IMR-90 (cell line): ENCODE data around the gene TEDC1. TPM values are rescaled to one million over a fixed set of nuclear protein-coding genes. Genes with fewer than 3 reads are reported as not detected.

Source experiments
- MAFK ChIP-seq: IDR thresholded peaks from 2 replicates; pipeline ENCODE4 v1.6.1; 2012; ENCODE audit warnings: low read depth, low read length, improper control_type of control experiment
- MAZ ChIP-seq: IDR thresholded peaks from 2 replicates; pipeline ENCODE4 v1.6.1; 2012; ENCODE audit warnings: low read depth, mild to moderate bottlenecking, low read length, improper control_type of control experiment, moderate library complexity, borderline replicate concordance
- POLR2A ChIP-seq: IDR thresholded peaks from 2 replicates; pipeline ENCODE4 v1.6.1; 2012; ENCODE audit warnings: mild to moderate bottlenecking, low read depth, low read length
- RFX5 ChIP-seq: IDR thresholded peaks from 2 replicates; pipeline ENCODE4 v1.8.0; 2012; ENCODE audit warnings: low read depth, mild to moderate bottlenecking, low read length, moderate library complexity
- SMC3 ChIP-seq: fragments of 150-350 bp; IDR thresholded peaks from 2 replicates; pipeline ENCODE4 v1.6.1; 2016; ENCODE audit warnings: low read depth, mild to moderate bottlenecking, antibody characterized with exemption, low read length, moderate library complexity
- polyA plus RNA-seq, 3 experiments: library from polyadenylated mRNA; depleted of rRNA; stranded (reverse); fragments of >200 nt; gene quantifications; 2 replicates each; pipeline ENCODE4 v1.2.3, GENCODE V29; 2012; ENCODE audit warnings: low replicate concordance in 1 of 3
- total RNA-seq: library from RNA; depleted of rRNA; stranded (reverse); fragments of >200 nt; gene quantifications from 2 replicates; pipeline ENCODE4 v1.2.3, GENCODE V29; 2012
- TF ChIP-seq, protein P1 (sequence below): fragments of 150-350 bp; IDR thresholded peaks from 2 replicates; pipeline ENCODE4 v1.6.1; 2016; ENCODE audit warnings: low read depth, mild to moderate bottlenecking, low read length, moderate library complexity, borderline replicate concordance

TEDC1 gene
- total and polyA plus RNA-seq, 2 of the 4 experiments (the other 2 are of a cell fraction) = 5.7 to 6.4 TPM

DNA sequence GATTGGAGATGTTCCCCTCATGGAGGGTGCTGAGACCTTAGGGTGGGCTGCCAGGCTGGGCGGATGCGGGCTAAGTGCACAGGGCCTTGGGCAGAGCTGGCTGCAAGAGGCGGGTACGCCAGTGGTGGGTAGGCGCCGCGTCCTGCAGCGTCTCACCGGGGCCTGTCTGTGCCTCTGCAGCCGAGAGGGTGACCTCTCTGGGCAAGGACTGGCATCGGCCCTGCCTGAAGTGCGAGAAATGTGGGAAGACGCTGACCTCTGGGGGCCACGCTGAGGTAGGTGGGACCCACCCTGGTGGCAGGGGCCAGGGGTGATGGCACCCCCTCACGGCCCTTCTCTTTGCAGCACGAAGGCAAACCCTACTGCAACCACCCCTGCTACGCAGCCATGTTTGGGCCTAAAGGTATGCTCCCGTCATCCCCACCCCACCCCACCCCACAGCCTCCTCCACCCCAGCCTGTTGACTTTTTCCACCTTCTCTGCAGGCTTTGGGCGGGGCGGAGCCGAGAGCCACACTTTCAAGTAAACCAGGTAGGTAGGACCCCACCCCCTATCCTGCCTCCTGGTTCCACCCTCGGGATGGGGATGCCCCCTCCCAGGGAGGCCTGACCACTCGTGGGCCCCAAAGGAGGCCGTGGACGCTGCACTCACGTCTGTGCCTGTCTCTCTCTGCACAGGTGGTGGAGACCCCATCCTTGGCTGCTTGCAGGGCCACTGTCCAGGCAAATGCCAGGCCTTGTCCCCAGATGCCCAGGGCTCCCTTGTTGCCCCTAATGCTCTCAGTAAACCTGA, 2.9 kb upstream of the TEDC1 start (continued):
- no peak for TF ChIP-seq MAZ
- TF ChIP-seq POLR2A = no peak
- TF ChIP-seq SMC3 = no peak
- no peak for TF ChIP-seq RFX5
- TF ChIP-seq, protein P1, sequence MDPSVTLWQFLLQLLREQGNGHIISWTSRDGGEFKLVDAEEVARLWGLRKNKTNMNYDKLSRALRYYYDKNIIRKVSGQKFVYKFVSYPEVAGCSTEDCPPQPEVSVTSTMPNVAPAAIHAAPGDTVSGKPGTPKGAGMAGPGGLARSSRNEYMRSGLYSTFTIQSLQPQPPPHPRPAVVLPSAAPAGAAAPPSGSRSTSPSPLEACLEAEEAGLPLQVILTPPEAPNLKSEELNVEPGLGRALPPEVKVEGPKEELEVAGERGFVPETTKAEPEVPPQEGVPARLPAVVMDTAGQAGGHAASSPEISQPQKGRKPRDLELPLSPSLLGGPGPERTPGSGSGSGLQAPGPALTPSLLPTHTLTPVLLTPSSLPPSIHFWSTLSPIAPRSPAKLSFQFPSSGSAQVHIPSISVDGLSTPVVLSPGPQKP = no peak
- TF ChIP-seq MAFK = no peak
